H9 (cell line): ENCODE measurements around the gene PDXK. TPM values are rescaled to one million over a fixed set of nuclear protein-coding genes. Genes with fewer than 3 reads are reported as not detected.
A peak's percentile ranks its signal among the peaks of the same experiment; 100 is the strongest.

Experiments
- DNase-seq: peaks from one replicate; pipeline ENCODE4 v3.0.0-alpha.2; 2017
- H2AFZ ChIP-seq: one replicate; pipeline ENCODE4 v1.6.1; 2013; ENCODE audit warnings: mild to moderate bottlenecking, low read length, control low read depth, moderate library complexity
- H2AK5ac ChIP-seq: 2 replicates; pipeline ENCODE4 v1.6.1; 2013; ENCODE audit warnings: low read length, control low read depth, mixed read lengths; ENCODE audit not compliant: insufficient read length
- H2BK120ac ChIP-seq: one replicate; pipeline ENCODE4 v1.6.1; 2013; ENCODE audit warnings: low read depth, mild to moderate bottlenecking, low read length, control low read depth, inconsistent platforms; ENCODE audit not compliant: poor library complexity, severe bottlenecking
- H2BK12ac ChIP-seq: 2 replicates; pipeline ENCODE4 v1.6.1; 2013; ENCODE audit warnings: low read length, control low read depth, mixed read lengths, low read depth; ENCODE audit not compliant: insufficient read length
- H2BK15ac ChIP-seq: 2 replicates; pipeline ENCODE4 v1.6.1; 2013; ENCODE audit warnings: low read depth, low read length, control low read depth
- H2BK20ac ChIP-seq: one replicate; pipeline ENCODE4 v1.6.1; 2013; ENCODE audit warnings: low read depth, mild to moderate bottlenecking, low read length, control low read depth, inconsistent platforms; ENCODE audit not compliant: poor library complexity, severe bottlenecking
- H2BK5ac ChIP-seq: 2 replicates; pipeline ENCODE4 v1.6.1; 2013; ENCODE audit warnings: low read length, control low read depth, mixed read lengths; ENCODE audit not compliant: insufficient read length
- H3K14ac ChIP-seq: 2 replicates; pipeline ENCODE4 v1.6.1; 2013; ENCODE audit warnings: low read length, control low read depth; ENCODE audit not compliant: insufficient read depth
- H3K18ac ChIP-seq: 2 replicates; pipeline ENCODE4 v1.6.1; 2013; ENCODE audit warnings: low read depth, mild to moderate bottlenecking, mixed read lengths, low read length, control low read depth; ENCODE audit not compliant: insufficient read length
- H3K23ac ChIP-seq: 2 replicates; pipeline ENCODE4 v1.6.1; 2013; ENCODE audit warnings: low read length, control low read depth, mixed read lengths, low read depth; ENCODE audit not compliant: insufficient read length
- H3K23me2 ChIP-seq: 2 replicates; pipeline ENCODE4 v1.6.1; 2013; ENCODE audit warnings: low read depth, mild to moderate bottlenecking, mixed read lengths, low read length, control low read depth; ENCODE audit not compliant: insufficient read length, poor library complexity, severe bottlenecking
- H3K27ac ChIP-seq: 2 replicates; pipeline ENCODE4 v1.5.1; 2013; ENCODE audit warnings: low read length, control low read depth, mixed read lengths, low read depth; ENCODE audit not compliant: insufficient read length
- H3K27me3 ChIP-seq: 2 replicates; pipeline ENCODE4 v1.6.1; 2013; ENCODE audit warnings: low read length, control low read depth, inconsistent platforms; ENCODE audit not compliant: insufficient read depth
- H3K4ac ChIP-seq: 2 replicates; pipeline ENCODE4 v1.6.1; 2013; ENCODE audit warnings: low read depth, mild to moderate bottlenecking, control low read depth, inconsistent platforms, low read length, moderate library complexity
- H3K4me1 ChIP-seq: 2 replicates; pipeline ENCODE4 v1.6.1; 2013; ENCODE audit warnings: low read length, control low read depth, inconsistent platforms; ENCODE audit not compliant: insufficient read depth
- H3K4me2 ChIP-seq: 2 replicates; pipeline ENCODE4 v1.6.1; 2013; ENCODE audit warnings: low read length, control low read depth, mixed read lengths; ENCODE audit not compliant: insufficient read length, insufficient read depth
- H3K56ac ChIP-seq: 2 replicates; pipeline ENCODE4 v1.6.1; 2013; ENCODE audit warnings: low read depth, mild to moderate bottlenecking, mixed read lengths, low read length, control low read depth; ENCODE audit not compliant: insufficient read length
- H3K79me1 ChIP-seq: 2 replicates; pipeline ENCODE4 v1.6.1; 2013; ENCODE audit warnings: low read depth, mild to moderate bottlenecking, moderate library complexity, low read length, control low read depth, inconsistent platforms; ENCODE audit not compliant: insufficient read depth, poor library complexity, severe bottlenecking
- H3K79me2 ChIP-seq: 2 replicates; pipeline ENCODE4 v1.6.1; 2013; ENCODE audit warnings: low read length, control low read depth, inconsistent platforms; ENCODE audit not compliant: insufficient read depth
- H3K9ac ChIP-seq: 2 replicates; pipeline ENCODE4 v1.6.1; 2013; ENCODE audit warnings: low read length, control low read depth, mixed read lengths; ENCODE audit not compliant: insufficient read length; ENCODE audit errors: extremely low read depth
- H3K9me3 ChIP-seq: one replicate; pipeline ENCODE4 v1.6.1; 2013; ENCODE audit warnings: low read depth, low read length, inconsistent platforms; ENCODE audit not compliant: control insufficient read depth
- H3T11ph ChIP-seq: one replicate; pipeline ENCODE4 v1.6.1; 2013; ENCODE audit warnings: mild to moderate bottlenecking, low read length, control low read depth, inconsistent platforms
- H4K20me1 ChIP-seq: one replicate; pipeline ENCODE4 v1.6.1; 2013; ENCODE audit not compliant: control insufficient read depth, insufficient read length, insufficient read depth
- H4K5ac ChIP-seq: 2 replicates; pipeline ENCODE4 v1.6.1; 2013; ENCODE audit warnings: low read depth, mild to moderate bottlenecking, mixed read lengths, low read length, control low read depth; ENCODE audit not compliant: insufficient read length
- H4K8ac ChIP-seq: replicated peaks from 2 replicates; pipeline ENCODE4 v1.6.1; 2013; ENCODE audit warnings: low read length, control low read depth, mixed read lengths, low read depth; ENCODE audit not compliant: insufficient read length
- H4K91ac ChIP-seq: 2 replicates; pipeline ENCODE4 v1.6.1; 2013; ENCODE audit warnings: low read depth, mild to moderate bottlenecking, moderate library complexity, mixed read lengths, low read length, control low read depth; ENCODE audit not compliant: insufficient read length
- H3K27ac Mint-ChIP-seq, 3 experiments: 2 replicates in 2 of 3; 3 replicates in 1 of 3; pipeline ENCODE4 v1.8.0; 2020 to 2021; ENCODE audit warnings: mixed read lengths in 3 of 3, mild to moderate bottlenecking in 1 of 3, moderate library complexity in 1 of 3
- H3K27me3 Mint-ChIP-seq: 2 replicates; pipeline ENCODE4 v1.8.0; 2021; ENCODE audit warnings: low read depth, mild to moderate bottlenecking, moderate library complexity, mixed read lengths
- H3K36me3 Mint-ChIP-seq, 3 experiments: 2 replicates in 2 of 3; 3 replicates in 1 of 3; pipeline ENCODE4 v1.8.0; 2020 to 2021; ENCODE audit warnings: low read depth in 3 of 3, mixed read lengths in 3 of 3; ENCODE audit not compliant: insufficient read depth in 1 of 3
- H3K4me1 Mint-ChIP-seq, 2 experiments: 2 replicates each; pipeline ENCODE4 v1.8.0; 2020; ENCODE audit warnings: mixed read lengths in 2 of 2
- H3K4me3 Mint-ChIP-seq, 2 experiments: 2 replicates in 1 of 2; 3 replicates in 1 of 2; pipeline ENCODE4 v1.8.0; 2020 to 2021; ENCODE audit warnings: mild to moderate bottlenecking in 2 of 2, mixed read lengths in 2 of 2, moderate library complexity in 1 of 2
- H3K9me3 Mint-ChIP-seq, 2 experiments: 2 replicates in 1 of 2; 3 replicates in 1 of 2; pipeline ENCODE4 v1.8.0; 2020; ENCODE audit warnings: mild to moderate bottlenecking in 2 of 2, mixed read lengths in 2 of 2, moderate library complexity in 1 of 2
- WGBS: extraction: QIAGEN DNeasy Blood & Tissue Kit; methylation state at CpG from one replicate; pipeline ENCODE4 v1.1.7; 2013; ENCODE audit warnings: missing lambda C conversion rate, low lambda C conversion rate, mixed read lengths; ENCODE audit not compliant: insufficient read length; ENCODE audit errors: extremely low coverage; 5-methylcytosine and 5-hydroxymethylcytosine counted together
- total RNA-seq: library from RNA; stranded (reverse); gene quantifications from 2 replicates; pipeline ENCODE4 v1.2.1, GENCODE V29; 2021
- TF ChIP-seq, protein P1 (sequence below): fragments of 200-600 bp; sonication (generic); conservative IDR thresholded peaks from 3 replicates; pipeline ENCODE4 v1.8.0; 2021; ENCODE audit warnings: antibody characterized with exemption, mild to moderate bottlenecking

The PDXK gene
- total RNA-seq, 1 experiment from 2014 or later = 109 TPM

DNA sequence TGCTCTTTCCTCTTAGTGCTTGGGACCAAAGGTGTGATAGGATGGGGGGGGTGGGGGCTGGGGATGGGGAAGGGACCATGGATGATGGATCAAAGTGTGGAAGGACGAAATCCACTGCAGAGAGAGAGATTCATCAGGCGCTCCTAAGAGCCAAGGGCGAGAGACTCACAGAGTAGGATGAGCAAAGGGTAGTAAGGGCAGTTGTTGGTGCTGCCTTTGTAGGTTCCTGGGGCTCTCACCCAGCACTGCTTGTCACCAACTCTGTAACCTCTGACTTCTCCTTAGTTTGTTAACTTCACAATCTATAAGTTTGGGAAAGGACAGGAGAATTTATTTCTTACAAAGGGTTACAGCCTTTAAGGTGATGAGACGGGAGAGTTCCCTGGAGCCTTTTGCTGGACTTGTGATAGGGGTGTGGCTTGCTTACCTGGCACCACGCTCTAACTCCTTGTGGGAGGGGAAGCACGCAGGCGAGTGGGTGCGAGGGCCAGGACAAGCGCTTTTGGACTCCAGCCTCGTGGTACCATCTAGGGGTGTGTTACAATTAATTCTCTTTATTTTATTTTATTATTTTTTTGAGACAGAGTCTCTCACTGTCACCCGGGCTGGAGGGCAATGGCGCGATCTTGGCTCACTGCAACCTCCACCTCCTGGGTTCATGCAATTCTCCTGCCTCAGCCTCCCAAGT lies 1.6 kb upstream of the PDXK start:
- no peak overlapping the region for H4K91ac ChIP-seq
- H2BK5ac ChIP-seq = no peak overlapping the region
- H4K20me1 ChIP-seq = no peaks in the 10 kb centered on the region
- peaks cover 18 to 20% of the 10 kb centered on the region in 2 experiments for H3K4me1 Mint-ChIP-seq
- no peak overlapping the region for H3T11ph ChIP-seq
- H3K27me3 Mint-ChIP-seq = peaks cover 20% of the 10 kb centered on the region
- no peak overlapping the region for H4K8ac ChIP-seq
- peaks cover 7% of the 10 kb centered on the region; the same call in 1 of the 2 replicates for H3K79me2 ChIP-seq
- H2AFZ ChIP-seq = no peak overlapping the region
- no peak overlapping the region for H3K27ac Mint-ChIP-seq
- peaks cover 8% of the 10 kb centered on the region for H3K23me2 ChIP-seq
- TF ChIP-seq, protein P1, sequence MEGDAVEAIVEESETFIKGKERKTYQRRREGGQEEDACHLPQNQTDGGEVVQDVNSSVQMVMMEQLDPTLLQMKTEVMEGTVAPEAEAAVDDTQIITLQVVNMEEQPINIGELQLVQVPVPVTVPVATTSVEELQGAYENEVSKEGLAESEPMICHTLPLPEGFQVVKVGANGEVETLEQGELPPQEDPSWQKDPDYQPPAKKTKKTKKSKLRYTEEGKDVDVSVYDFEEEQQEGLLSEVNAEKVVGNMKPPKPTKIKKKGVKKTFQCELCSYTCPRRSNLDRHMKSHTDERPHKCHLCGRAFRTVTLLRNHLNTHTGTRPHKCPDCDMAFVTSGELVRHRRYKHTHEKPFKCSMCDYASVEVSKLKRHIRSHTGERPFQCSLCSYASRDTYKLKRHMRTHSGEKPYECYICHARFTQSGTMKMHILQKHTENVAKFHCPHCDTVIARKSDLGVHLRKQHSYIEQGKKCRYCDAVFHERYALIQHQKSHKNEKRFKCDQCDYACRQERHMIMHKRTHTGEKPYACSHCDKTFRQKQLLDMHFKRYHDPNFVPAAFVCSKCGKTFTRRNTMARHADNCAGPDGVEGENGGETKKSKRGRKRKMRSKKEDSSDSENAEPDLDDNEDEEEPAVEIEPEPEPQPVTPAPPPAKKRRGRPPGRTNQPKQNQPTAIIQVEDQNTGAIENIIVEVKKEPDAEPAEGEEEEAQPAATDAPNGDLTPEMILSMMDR = no peak
- no peak overlapping the region for H2BK20ac ChIP-seq
- no peak overlapping the region for H3K27ac ChIP-seq
- no peak overlapping the region for H3K4me2 ChIP-seq
- H3K9ac ChIP-seq = no peak overlapping the region
- H3K79me1 ChIP-seq = no peaks in the 10 kb centered on the region
- peak overlapping the region; percentile 22 to 77; a peak in 3 of 5 replicates for H3K4me3 Mint-ChIP-seq
- WGBS = no CpG with 5 or more reads among the region's 13 CpGs
- H2BK15ac ChIP-seq = no peak overlapping the region
- H3K56ac ChIP-seq = no peak overlapping the region
- no peak overlapping the region for H4K5ac ChIP-seq
- H3K23ac ChIP-seq = no peak overlapping the region
- no peak overlapping the region for H2BK120ac ChIP-seq
- no peak overlapping the region for H2AK5ac ChIP-seq
- H3K36me3 Mint-ChIP-seq = peaks cover 0 to 4% (median 0%) of the 10 kb centered on the region in 3 experiments; a peak in 2 of 7 replicates
- no peak overlapping the region for H3K4ac ChIP-seq
- H3K27me3 ChIP-seq = no peaks in the 10 kb centered on the region; the same call in 1 of the 2 replicates
- no peak overlapping the region for H3K18ac ChIP-seq
- no peak overlapping the region for H3K14ac ChIP-seq
- peaks cover under 1% of the 10 kb centered on the region; the same call in 1 of the 2 replicates for H3K4me1 ChIP-seq
- no peak for DNase-seq
- H3K9me3 Mint-ChIP-seq = no peaks in the 10 kb centered on the region; a peak in 1 of 5 replicates
- no peaks in the 10 kb centered on the region for H3K9me3 ChIP-seq
- no peak overlapping the region for H2BK12ac ChIP-seq
